ENCODE measurements around the gene ABT1. TPM values are rescaled to one million over a fixed set of nuclear protein-coding genes. Genes with fewer than 3 reads are reported as not detected.

ABT1 gene
- 18.5 and 19.6 TPM in 2 replicates for total RNA-seq

GRCh38 chr6:26596579-26597388 is at the start of gene ABT1:
ABT1 (plus strand) TSS chr6:26596953; CDS start chr6:26596983, 30 bp downstream.

Other genes with a start within 250 kb of the ABT1 start
- gene BTN3A2, start 231.8 kb upstream of the ABT1 start, total RNA-seq = 18.5 and 24.8 TPM in 2 replicates
- 6.9 and 13.2 TPM in 2 replicates for gene BTN2A2, start 213.8 kb upstream of the ABT1 start, total RNA-seq
- 9.4 and 11.9 TPM in 2 replicates for gene BTN3A1, start 194.7 kb upstream of the ABT1 start, total RNA-seq
- gene BTN3A3, start 156.4 kb upstream of the ABT1 start, total RNA-seq = 9.6 and 13.2 TPM in 2 replicates
- gene BTN2A1, start 139.0 kb upstream of the ABT1 start, total RNA-seq = 9.2 and 10.0 TPM in 2 replicates
- not detected in 2 replicates for gene BTN1A1, start 96.7 kb upstream of the ABT1 start, total RNA-seq
- gene HMGN4, start 58.6 kb upstream of the ABT1 start, total RNA-seq = 62.9 and 71.2 TPM in 2 replicates
- 16.6 and 22.3 TPM in 2 replicates for gene ZNF322, start 62.8 kb downstream of the ABT1 start, total RNA-seq